Measurements from ENCODE around the gene PLCE1.

DNA sequence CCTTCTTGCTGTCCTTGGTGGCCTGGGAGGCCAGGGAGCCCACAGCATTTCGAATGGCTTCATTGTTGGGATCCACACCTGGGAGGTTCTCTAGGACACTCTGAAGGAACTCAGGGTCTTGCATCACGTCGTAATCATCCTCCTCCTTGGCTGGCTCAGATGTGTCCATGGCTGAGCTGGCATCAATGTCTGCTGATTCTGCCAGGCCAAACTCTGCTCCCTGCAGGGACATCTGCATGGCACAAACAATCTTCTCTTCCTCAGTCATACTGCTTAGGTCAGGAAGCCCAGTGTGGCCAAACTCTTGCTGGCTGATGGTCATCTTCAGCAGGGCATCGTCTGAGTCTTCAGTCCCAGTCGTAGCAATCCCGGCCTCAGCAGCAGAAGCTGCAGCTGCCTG is 34.9 kb upstream of the PLCE1 start:
- TF ChIP-seq CTCF (conservative IDR thresholded peaks at IDR 0.05 in 1 of 2, IDR thresholded peaks at IDR 0.05 in 1 of 2; ENCODE audit: low read depth in 1 of 2, low read length in 2 of 2): no peak
- TF ChIP-seq EZH2 (IDR thresholded peaks at IDR 0.05; ENCODE audit: low read length, missing control alignments): no peak
